PC-9 (cell line): Measurements from ENCODE around the gene MPP2.

Experiments used
- CTCF ChIP-seq: fragments of 200-600 bp; sonication (generic); conservative IDR thresholded peaks from 2 replicates; pipeline ENCODE4 v1.6.1; 2017; ENCODE audit warnings: mixed run types, antibody characterized with exemption, mild to moderate bottlenecking, moderate library complexity
- EZH2 ChIP-seq: fragments of 200-600 bp; sonication (generic); IDR thresholded peaks from 2 replicates; pipeline ENCODE4 v1.8.0; 2017; ENCODE audit warnings: antibody characterized with exemption, low read depth

GRCh38 chr17:43952724-43953666 is 45.7 kb upstream of the MPP2 start:
- TF ChIP-seq CTCF (no peak), EZH2 (no peak)
